Measurements from ENCODE around the gene ITIH1. TPM values are rescaled to one million over a fixed set of nuclear protein-coding genes. Genes with fewer than 3 reads are reported as not detected.

Gene ITIH1
- total RNA-seq, 1 experiment from 2014 or later: not detected

DNA sequence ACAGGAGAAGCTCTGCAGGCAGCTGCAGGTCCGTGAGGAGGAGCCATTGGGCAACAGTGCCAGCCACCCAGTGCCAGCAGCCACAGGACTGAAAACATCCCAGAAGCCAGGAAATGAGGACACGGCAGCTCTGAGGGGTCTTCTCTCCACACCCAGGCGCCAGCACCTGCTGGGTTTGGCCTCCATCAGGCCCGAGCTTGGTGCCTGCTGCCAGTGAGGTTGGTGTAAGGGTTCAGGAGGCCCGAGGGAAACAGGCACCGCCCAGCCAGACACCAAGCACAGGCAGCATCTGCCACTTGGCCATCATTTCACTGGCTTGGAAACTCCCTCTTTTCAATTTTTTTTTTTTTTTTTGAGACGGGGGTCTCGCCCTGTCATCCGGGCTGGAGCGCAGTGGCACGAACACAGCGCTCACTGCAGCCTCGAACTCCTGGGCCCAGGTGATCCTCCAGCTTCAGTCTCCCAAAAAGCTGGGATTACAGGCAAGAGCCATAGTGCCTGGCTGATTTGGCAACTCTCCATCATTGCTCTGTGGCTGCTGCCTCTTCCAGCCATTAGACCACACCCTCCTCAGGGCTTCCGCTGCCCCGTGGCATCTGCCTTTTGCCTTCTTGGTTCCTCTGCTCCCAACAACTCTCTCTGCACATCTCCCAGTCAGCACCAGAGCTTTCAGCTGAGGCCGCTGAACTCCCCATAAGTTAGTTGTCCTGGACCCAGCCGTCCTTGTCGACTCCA lies 15.7 kb downstream of the ITIH1 start:
- intact Hi-C loops (cut with micrococcal nuclease; ENCODE audit: unreplicated experiment): no loop called here
- Histone ChIP-seq H3K9me2 (ENCODE audit: insufficient read depth) (no peaks in the 10 kb centered on the region), H3K27ac (no peak overlapping the region), H2AFZ (no peak overlapping the region), H3K4me3 (no peak overlapping the region), H3K36me3 (ENCODE audit: low read depth) (no peaks in the 10 kb centered on the region), H3K79me2 (ENCODE audit: low read depth) (no peaks in the 10 kb centered on the region), H3K4me2 (no peak overlapping the region), H3K27me3 (ENCODE audit: insufficient read depth, low read depth) (peaks cover 6% of the 10 kb centered on the region; the same call in 1 of the 2 replicates), H3K9me3 (ENCODE audit: insufficient read depth, low read depth) (no peaks in the 10 kb centered on the region), H3K4me1 (replicated peaks; ENCODE audit: insufficient read depth) (no peaks in the 10 kb centered on the region), H4K20me1 (ENCODE audit: insufficient read depth) (no peaks in the 10 kb centered on the region), H3F3A (ENCODE audit: insufficient read depth, low read depth) (no peaks in the 10 kb centered on the region)
- no TSS peak for BruUV-seq (replicated peaks)
- no peak for DNase-seq
- ChIA-PET POLR2A (ENCODE audit: unreplicated experiment) (no interaction called here), CTCF (no interaction called here)
- TF ChIP-seq, protein P1, sequence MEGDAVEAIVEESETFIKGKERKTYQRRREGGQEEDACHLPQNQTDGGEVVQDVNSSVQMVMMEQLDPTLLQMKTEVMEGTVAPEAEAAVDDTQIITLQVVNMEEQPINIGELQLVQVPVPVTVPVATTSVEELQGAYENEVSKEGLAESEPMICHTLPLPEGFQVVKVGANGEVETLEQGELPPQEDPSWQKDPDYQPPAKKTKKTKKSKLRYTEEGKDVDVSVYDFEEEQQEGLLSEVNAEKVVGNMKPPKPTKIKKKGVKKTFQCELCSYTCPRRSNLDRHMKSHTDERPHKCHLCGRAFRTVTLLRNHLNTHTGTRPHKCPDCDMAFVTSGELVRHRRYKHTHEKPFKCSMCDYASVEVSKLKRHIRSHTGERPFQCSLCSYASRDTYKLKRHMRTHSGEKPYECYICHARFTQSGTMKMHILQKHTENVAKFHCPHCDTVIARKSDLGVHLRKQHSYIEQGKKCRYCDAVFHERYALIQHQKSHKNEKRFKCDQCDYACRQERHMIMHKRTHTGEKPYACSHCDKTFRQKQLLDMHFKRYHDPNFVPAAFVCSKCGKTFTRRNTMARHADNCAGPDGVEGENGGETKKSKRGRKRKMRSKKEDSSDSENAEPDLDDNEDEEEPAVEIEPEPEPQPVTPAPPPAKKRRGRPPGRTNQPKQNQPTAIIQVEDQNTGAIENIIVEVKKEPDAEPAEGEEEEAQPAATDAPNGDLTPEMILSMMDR (conservative IDR thresholded peaks at IDR 0.05): no peak
- TF ChIP-seq EZH2 (IDR thresholded peaks at IDR 0.05; ENCODE audit: low read depth): no peak

DNA sequence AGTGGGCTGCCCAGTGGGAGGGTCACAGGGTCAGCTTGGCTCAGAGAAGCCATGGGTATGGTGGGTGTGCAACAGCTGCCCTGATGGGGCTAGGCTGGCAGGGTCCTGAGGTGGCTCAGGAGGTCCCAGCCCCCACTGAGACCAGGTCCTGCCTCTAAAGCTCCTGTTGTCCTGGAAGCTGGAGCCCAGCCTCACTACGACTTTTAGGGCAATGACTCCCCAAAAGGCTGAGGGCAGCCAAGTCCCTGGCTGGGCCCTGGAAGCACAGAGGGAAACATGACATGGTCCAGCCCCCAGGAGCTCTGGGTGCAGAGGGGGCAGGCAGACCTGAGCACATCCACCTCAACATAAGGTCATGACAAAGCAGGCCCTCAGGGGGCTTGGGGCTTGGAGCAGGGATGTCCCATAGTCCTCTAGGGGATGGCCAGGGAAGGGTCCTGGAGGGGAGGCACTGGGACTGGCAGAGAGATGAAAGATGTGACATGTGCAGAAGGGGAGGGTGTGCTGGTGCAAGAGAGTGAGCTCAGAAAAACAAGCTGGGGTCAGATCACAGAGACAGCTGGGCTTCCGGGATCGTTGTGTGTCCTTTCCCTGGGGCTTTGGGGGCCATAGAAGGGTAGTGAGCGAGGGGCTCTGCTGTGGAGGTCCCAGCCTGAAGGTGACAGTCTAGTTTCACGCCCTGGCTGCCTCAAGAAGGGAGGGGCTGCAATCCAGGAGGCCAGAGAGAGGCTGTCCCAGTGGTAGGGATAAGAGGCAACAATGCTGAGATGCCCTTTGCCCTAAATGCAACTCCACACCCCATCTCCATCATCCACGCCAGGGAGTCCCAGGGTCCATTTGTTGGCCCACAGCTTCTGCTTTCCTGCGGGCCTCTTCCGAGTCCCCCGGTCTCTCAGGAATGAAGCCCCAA lies 16.6 kb downstream of the ITIH1 start:
- Histone ChIP-seq H3K36me3 (ENCODE audit: low read depth) (no peaks in the 10 kb centered on the region), H2AFZ (no peak overlapping the region), H3K27me3 (ENCODE audit: insufficient read depth, low read depth) (peaks cover 6% of the 10 kb centered on the region; the same call in 1 of the 2 replicates), H3K4me2 (no peak overlapping the region), H3K79me2 (ENCODE audit: low read depth) (no peaks in the 10 kb centered on the region), H3K4me3 (no peak overlapping the region), H4K20me1 (ENCODE audit: insufficient read depth) (no peaks in the 10 kb centered on the region), H3K4me1 (replicated peaks; ENCODE audit: insufficient read depth) (no peaks in the 10 kb centered on the region), H3F3A (ENCODE audit: insufficient read depth, low read depth) (no peaks in the 10 kb centered on the region), H3K9me2 (ENCODE audit: insufficient read depth) (no peaks in the 10 kb centered on the region), H3K9me3 (ENCODE audit: insufficient read depth, low read depth) (no peaks in the 10 kb centered on the region), H3K27ac (no peak overlapping the region)
- ChIA-PET CTCF (no interaction called here), POLR2A (ENCODE audit: unreplicated experiment) (no interaction called here)
- no peak for DNase-seq
- no TSS peak for BruUV-seq (replicated peaks)
- intact Hi-C loops (cut with micrococcal nuclease; ENCODE audit: unreplicated experiment): no loop called here
- no peak for TF ChIP-seq EZH2 (IDR thresholded peaks at IDR 0.05; ENCODE audit: low read depth)
- TF ChIP-seq, protein P1 (conservative IDR thresholded peaks at IDR 0.05): no peak

DNA sequence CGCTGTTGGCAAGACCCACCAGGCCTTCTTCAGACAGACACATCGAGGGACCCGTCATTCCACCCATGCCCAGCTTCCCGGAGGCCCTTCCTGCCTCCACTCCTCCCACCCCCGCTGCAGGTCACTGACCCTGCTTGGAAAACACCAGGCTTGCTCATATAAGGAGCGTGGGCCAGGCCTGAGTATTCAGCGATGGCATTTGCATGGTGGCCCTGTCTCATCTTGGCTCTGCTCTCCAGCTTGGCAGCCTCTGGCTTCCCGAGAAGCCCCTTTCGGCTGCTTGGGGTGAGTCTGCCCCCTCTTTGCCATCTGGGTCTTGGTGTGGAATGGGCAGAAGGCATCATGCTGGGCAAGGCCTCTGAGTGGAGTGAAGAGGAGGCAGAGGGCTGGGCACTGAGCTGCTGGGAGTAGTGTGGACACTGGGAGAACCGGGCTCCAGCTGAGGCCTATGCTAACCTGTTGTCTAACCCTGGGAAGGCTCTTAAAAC lies 17.3 kb downstream of the ITIH1 start, which contains the start of gene ITIH3:
ITIH3 (plus strand) TSS at position 185 of the 488 bp plus-strand sequence; CDS start at position 193, 8 bp downstream.
- Histone ChIP-seq H2AFZ (no peak within 1 kb of the TSS), H3K9me2 (ENCODE audit: insufficient read depth) (no peaks in the 10 kb centered on the region), H3K4me1 (replicated peaks; ENCODE audit: insufficient read depth) (no peaks in the 10 kb centered on the region), H3K27ac (no peak within 1 kb of the TSS), H3K4me2 (no peak within 1 kb of the TSS), H3K4me3 (no peak within 1 kb of the TSS), H3F3A (ENCODE audit: insufficient read depth, low read depth) (no peaks in the 10 kb centered on the region), H3K79me2 (ENCODE audit: low read depth) (no peaks in the 10 kb centered on the region), H3K36me3 (ENCODE audit: low read depth) (no peaks in the 10 kb centered on the region), H3K9me3 (ENCODE audit: insufficient read depth, low read depth) (no peaks in the 10 kb centered on the region), H3K27me3 (ENCODE audit: insufficient read depth, low read depth) (peaks cover 6% of the 10 kb centered on the region; the same call in 1 of the 2 replicates), H4K20me1 (ENCODE audit: insufficient read depth) (no peaks in the 10 kb centered on the region)
- BruUV-seq (replicated peaks): no TSS peak
- ChIA-PET CTCF (no interaction called here), POLR2A (ENCODE audit: unreplicated experiment) (no interaction called here)
- intact Hi-C loops (cut with micrococcal nuclease; ENCODE audit: unreplicated experiment): no loop called here
- TF ChIP-seq, protein P1 (conservative IDR thresholded peaks at IDR 0.05): no peak
- TF ChIP-seq EZH2 (IDR thresholded peaks at IDR 0.05; ENCODE audit: low read depth): no peak
- DNase-seq: no peak
